GM23338 (cell line): ENCODE measurements around the gene PRODH2. TPM values are rescaled to one million over a fixed set of nuclear protein-coding genes. Genes with fewer than 3 reads are reported as not detected.

Experiments
- ATAC-seq: fragments of 200-7000 bp; cut with Tn5 transposase; 3 replicates; pipeline ENCODE4 v1.9.1; 2020
- DNase-seq: peaks from one replicate; pipeline ENCODE4 v3.0.0-alpha.2; 2015; ENCODE audit warnings: low spot score
- H2AFZ ChIP-seq: fragments of 200-600 bp; sonication (generic); 2 replicates; pipeline ENCODE4 v1.8.0; 2016; ENCODE audit warnings: antibody characterized with exemption, mild to moderate bottlenecking, moderate library complexity
- H3F3A ChIP-seq: fragments of 200-600 bp; sonication (generic); replicated peaks from 2 replicates; pipeline ENCODE4 v1.8.0; 2017; ENCODE audit warnings: antibody characterized with exemption, mixed run types, low read depth
- H3K27ac ChIP-seq: fragments of 200-600 bp; sonication (generic); 2 replicates; pipeline ENCODE4 v1.6.1; 2016; ENCODE audit warnings: low read depth
- H3K27me3 ChIP-seq: fragments of 200-600 bp; sonication (generic); 2 replicates; pipeline ENCODE4 v1.8.0; 2016; ENCODE audit warnings: mild to moderate bottlenecking, mixed run types, moderate library complexity; ENCODE audit not compliant: insufficient read depth
- H3K36me3 ChIP-seq: fragments of 200-600 bp; sonication (generic); 2 replicates; pipeline ENCODE4 v1.8.0; 2016; ENCODE audit warnings: mild to moderate bottlenecking; ENCODE audit not compliant: insufficient read depth
- H3K4me1 ChIP-seq: fragments of 200-600 bp; sonication (generic); 2 replicates; pipeline ENCODE4 v1.8.0; 2016; ENCODE audit warnings: mild to moderate bottlenecking, moderate library complexity; ENCODE audit not compliant: insufficient read depth
- H3K4me2 ChIP-seq: fragments of 200-600 bp; sonication (generic); 2 replicates; pipeline ENCODE4 v1.7.1; 2017; ENCODE audit warnings: mixed run types
- H3K4me3 ChIP-seq: fragments of 200-600 bp; sonication (generic); 2 replicates; pipeline ENCODE4 v1.6.1; 2016; ENCODE audit warnings: mixed run types
- H3K79me2 ChIP-seq: fragments of 200-600 bp; sonication (generic); replicated peaks from 2 replicates; pipeline ENCODE4 v1.8.0; 2017; ENCODE audit warnings: mild to moderate bottlenecking; ENCODE audit not compliant: insufficient read depth
- H3K9me2 ChIP-seq: fragments of 200-600 bp; sonication (generic); 2 replicates; pipeline ENCODE4 v1.8.0; 2017; ENCODE audit not compliant: insufficient read depth
- H4K20me1 ChIP-seq: fragments of 200-600 bp; sonication (generic); replicated peaks from 2 replicates; pipeline ENCODE4 v1.8.0; 2017; ENCODE audit warnings: mild to moderate bottlenecking; ENCODE audit not compliant: insufficient read depth
- H3K27ac Mint-ChIP-seq: 2 replicates; pipeline ENCODE4 v1.8.0; 2020; ENCODE audit warnings: inconsistent platforms, mild to moderate bottlenecking, moderate library complexity, mixed read lengths
- H3K27me3 Mint-ChIP-seq: 3 replicates; pipeline ENCODE4 v1.8.0; 2022; ENCODE audit warnings: low read depth, mild to moderate bottlenecking, moderate library complexity, mixed read lengths, inconsistent platforms; ENCODE audit not compliant: insufficient read depth, poor library complexity
- H3K36me3 Mint-ChIP-seq: 3 replicates; pipeline ENCODE4 v1.8.0; 2021; ENCODE audit warnings: low read depth, mild to moderate bottlenecking, inconsistent platforms, moderate library complexity, mixed read lengths
- H3K4me1 Mint-ChIP-seq: 3 replicates; pipeline ENCODE4 v1.8.0; 2020; ENCODE audit warnings: mild to moderate bottlenecking, inconsistent platforms, mixed read lengths
- H3K4me3 Mint-ChIP-seq: 3 replicates; pipeline ENCODE4 v1.8.0; 2021; ENCODE audit warnings: moderate library complexity, mild to moderate bottlenecking, inconsistent platforms, mixed read lengths
- H3K9me3 Mint-ChIP-seq: 3 replicates; pipeline ENCODE4 v1.8.0; 2020; ENCODE audit warnings: moderate library complexity, mild to moderate bottlenecking, inconsistent platforms, mixed read lengths
- EZH2 ChIP-seq: fragments of 200-600 bp; sonication (generic); IDR thresholded peaks from one replicate; pipeline ENCODE4 v1.8.0; 2017; ENCODE audit warnings: antibody characterized with exemption, mild to moderate bottlenecking, low read depth; ENCODE audit not compliant: unreplicated experiment
- EZH2phosphoT487 ChIP-seq: fragments of 200-600 bp; sonication (generic); IDR thresholded peaks from one replicate; pipeline ENCODE4 v1.8.1; 2018; ENCODE audit warnings: antibody characterized with exemption; ENCODE audit not compliant: unreplicated experiment
- JUNB ChIP-seq: IDR thresholded peaks from one replicate; pipeline ENCODE4 v1.6.1; 2016; ENCODE audit warnings: antibody characterized with exemption; ENCODE audit not compliant: unreplicated experiment
- NANOG ChIP-seq: IDR thresholded peaks from 2 replicates; pipeline ENCODE4 v1.6.1; 2016; ENCODE audit warnings: antibody characterized with exemption, borderline replicate concordance
- STAT1 ChIP-seq: IDR thresholded peaks from one replicate; pipeline ENCODE4 v1.6.1; 2016; ENCODE audit warnings: antibody characterized with exemption; ENCODE audit not compliant: unreplicated experiment
- ZNF114 ChIP-seq: fragments of 250-450 bp; sonication (Bioruptor Pico); IDR thresholded peaks from 2 replicates; pipeline ENCODE4 v1.5.0; 2020; ENCODE audit warnings: mild to moderate bottlenecking, moderate library complexity
- polyA plus RNA-seq: library from polyadenylated mRNA; unstranded; fragments of >200 nt; fragmentation: Nextera tagmentation; extraction: Ambion mirVana; gene quantifications from 2 replicates; pipeline ENCODE4 v1.2.1, GENCODE V29; 2016
- total RNA-seq: library from RNA; depleted of rRNA; stranded (reverse); fragments of >200 nt; shearing (Covaris generic); gene quantifications from 2 replicates; pipeline ENCODE4 v1.2.3, GENCODE V29; 2014
- TF ChIP-seq, protein P1 (sequence below): fragments of 250-450 bp; sonication (Bioruptor Pico); IDR thresholded peaks from 2 replicates; pipeline ENCODE4 v1.5.0; 2020; ENCODE audit warnings: mild to moderate bottlenecking, moderate library complexity

The PRODH2 gene
- total and polyA plus RNA-seq, 2 experiments from 2014 or later = not detected

DNA sequence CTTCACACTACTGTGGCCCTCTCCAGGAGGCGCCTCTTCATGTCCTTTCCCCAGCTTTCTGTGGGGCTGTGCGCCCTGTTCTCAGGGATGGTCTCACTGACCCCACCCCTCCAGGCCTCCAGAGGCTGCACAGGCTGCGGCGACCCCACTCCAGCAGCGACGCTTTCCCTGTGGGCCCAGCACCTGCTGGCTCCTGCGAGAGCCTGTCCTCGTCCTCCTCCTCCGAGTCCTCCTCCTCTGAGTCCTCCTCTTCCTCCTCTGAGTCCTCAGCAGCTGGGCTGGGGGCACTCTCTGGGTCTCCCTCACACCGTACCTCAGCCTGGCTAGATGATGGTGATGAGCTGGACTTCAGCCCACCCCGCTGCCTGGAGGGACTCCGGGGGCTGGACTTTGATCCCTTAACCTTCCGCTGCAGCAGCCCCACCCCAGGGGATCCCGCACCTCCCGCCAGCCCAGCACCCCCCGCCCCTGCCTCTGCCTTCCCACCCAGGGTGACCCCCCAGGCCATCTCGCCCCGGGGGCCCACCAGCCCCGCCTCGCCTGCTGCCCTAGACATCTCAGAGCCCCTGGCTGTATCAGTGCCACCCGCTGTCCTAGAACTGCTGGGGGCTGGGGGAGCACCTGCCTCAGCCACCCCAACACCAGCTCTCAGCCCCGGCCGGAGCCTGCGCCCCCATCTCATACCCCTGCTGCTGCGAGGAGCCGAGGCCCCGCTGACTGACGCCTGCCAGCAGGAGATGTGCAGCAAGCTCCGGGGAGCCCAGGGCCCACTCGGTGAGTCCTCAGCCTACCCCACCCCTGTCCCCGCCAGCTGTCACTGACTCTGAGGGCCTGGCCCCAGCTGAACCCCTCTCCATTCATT is 26.1 kb downstream of the PRODH2 start (continued):
- TF ChIP-seq, protein P1, sequence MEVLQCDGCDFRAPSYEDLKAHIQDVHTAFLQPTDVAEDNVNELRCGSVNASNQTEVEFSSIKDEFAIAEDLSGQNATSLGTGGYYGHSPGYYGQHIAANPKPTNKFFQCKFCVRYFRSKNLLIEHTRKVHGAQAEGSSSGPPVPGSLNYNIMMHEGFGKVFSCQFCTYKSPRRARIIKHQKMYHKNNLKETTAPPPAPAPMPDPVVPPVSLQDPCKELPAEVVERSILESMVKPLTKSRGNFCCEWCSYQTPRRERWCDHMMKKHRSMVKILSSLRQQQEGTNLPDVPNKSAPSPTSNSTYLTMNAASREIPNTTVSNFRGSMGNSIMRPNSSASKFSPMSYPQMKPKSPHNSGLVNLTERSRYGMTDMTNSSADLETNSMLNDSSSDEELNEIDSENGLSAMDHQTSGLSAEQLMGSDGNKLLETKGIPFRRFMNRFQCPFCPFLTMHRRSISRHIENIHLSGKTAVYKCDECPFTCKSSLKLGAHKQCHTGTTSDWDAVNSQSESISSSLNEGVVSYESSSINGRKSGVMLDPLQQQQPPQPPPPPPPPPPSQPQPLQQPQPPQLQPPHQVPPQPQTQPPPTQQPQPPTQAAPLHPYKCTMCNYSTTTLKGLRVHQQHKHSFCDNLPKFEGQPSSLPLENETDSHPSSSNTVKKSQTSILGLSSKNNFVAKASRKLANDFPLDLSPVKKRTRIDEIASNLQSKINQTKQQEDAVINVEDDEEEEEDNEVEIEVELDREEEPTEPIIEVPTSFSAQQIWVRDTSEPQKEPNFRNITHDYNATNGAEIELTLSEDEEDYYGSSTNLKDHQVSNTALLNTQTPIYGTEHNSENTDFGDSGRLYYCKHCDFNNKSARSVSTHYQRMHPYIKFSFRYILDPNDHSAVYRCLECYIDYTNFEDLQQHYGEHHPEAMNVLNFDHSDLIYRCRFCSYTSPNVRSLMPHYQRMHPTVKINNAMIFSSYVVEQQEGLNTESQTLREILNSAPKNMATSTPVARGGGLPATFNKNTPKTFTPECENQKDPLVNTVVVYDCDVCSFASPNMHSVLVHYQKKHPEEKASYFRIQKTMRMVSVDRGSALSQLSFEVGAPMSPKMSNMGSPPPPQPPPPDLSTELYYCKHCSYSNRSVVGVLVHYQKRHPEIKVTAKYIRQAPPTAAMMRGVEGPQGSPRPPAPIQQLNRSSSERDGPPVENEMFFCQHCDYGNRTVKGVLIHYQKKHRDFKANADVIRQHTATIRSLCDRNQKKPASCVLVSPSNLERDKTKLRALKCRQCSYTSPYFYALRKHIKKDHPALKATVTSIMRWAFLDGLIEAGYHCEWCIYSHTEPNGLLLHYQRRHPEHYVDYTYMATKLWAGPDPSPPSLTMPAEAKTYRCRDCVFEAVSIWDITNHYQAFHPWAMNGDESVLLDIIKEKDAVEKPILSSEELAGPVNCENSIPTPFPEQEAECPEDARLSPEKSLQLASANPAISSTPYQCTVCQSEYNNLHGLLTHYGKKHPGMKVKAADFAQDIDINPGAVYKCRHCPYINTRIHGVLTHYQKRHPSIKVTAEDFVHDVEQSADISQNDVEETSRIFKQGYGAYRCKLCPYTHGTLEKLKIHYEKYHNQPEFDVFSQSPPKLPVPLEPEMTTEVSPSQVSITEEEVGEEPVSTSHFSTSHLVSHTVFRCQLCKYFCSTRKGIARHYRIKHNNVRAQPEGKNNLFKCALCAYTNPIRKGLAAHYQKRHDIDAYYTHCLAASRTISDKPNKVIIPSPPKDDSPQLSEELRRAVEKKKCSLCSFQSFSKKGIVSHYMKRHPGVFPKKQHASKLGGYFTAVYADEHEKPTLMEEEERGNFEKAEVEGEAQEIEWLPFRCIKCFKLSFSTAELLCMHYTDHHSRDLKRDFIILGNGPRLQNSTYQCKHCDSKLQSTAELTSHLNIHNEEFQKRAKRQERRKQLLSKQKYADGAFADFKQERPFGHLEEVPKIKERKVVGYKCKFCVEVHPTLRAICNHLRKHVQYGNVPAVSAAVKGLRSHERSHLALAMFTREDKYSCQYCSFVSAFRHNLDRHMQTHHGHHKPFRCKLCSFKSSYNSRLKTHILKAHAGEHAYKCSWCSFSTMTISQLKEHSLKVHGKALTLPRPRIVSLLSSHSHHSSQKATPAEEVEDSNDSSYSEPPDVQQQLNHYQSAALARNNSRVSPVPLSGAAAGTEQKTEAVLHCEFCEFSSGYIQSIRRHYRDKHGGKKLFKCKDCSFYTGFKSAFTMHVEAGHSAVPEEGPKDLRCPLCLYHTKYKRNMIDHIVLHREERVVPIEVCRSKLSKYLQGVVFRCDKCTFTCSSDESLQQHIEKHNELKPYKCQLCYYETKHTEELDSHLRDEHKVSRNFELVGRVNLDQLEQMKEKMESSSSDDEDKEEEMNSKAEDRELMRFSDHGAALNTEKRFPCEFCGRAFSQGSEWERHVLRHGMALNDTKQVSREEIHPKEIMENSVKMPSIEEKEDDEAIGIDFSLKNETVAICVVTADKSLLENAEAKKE = no peak
- TF ChIP-seq ZNF114 (CRISPR knock-in tag) (no peak), EZH2phosphoT487 (no peak)

- Histone ChIP-seq H3K36me3 (no peaks in the 10 kb centered on the region), H2AFZ (no peak overlapping the region; the same call in 1 of the 2 replicates), H3K9me2 (no peaks in the 10 kb centered on the region), H3F3A (0 out of 2 replicates have a peak, but pooled peaks cover 7% of the 10 kb centered on the region), H4K20me1 (no peaks in the 10 kb centered on the region), H3K27me3 (no peaks in the 10 kb centered on the region), H3K27ac (no peak overlapping the region), H3K4me3 (peak overlapping the region; percentile 77), H3K4me2 (peak overlapping the region; percentile 96), H3K79me2 (no peaks in the 10 kb centered on the region), H3K4me1 (peaks cover 12% of the 10 kb centered on the region)
- no peaks in the 10 kb centered on the region for H3K9me3 Mint-ChIP-seq
- H3K36me3 Mint-ChIP-seq = peaks cover 6% of the 10 kb centered on the region; the same call in 1 of the 3 replicates
- peaks cover 34% of the 10 kb centered on the region for H3K4me1 Mint-ChIP-seq
- ATAC-seq (peak; percentile 8), DNase-seq (no peak)
- H3K4me3 Mint-ChIP-seq = peak overlapping the region; percentile 59
- no peak overlapping the region for H3K27ac Mint-ChIP-seq
- H3K27me3 Mint-ChIP-seq = peaks cover 28% of the 10 kb centered on the region
- no peak for TF ChIP-seq NANOG
- no peak for TF ChIP-seq EZH2
- TF ChIP-seq STAT1 = no peak
- no peak for TF ChIP-seq JUNB
These were observed 27.4 kb downstream of the PRODH2 start for GRCh38 chr19:35785339-35785627.
